NCI-H526 (cell line): Measurements from ENCODE around the gene ARHGAP8.

Source experiments
- DNase-seq, 2 experiments: peaks; one replicate each; lab custom pipeline; 2025; lab: John Stamatoyannopoulos, UW

The ARHGAP8 gene

GRCh38 chr22:44907765-44908737 is 155.7 kb downstream of the ARHGAP8 start:
- DNase-seq = no peak

GRCh38 chr22:44909241-44909640 is 156.9 kb downstream of the ARHGAP8 start:
- no peak for DNase-seq
